ENCODE measurements around the gene CCNJ. TPM values are rescaled to one million over a fixed set of nuclear protein-coding genes. Genes with fewer than 3 reads are reported as not detected.

The CCNJ gene
- total and polyA plus RNA-seq, 9 of the 15 experiments (the other 6 are each of a cell fraction or from before 2014, with no cell fraction given) = 0.69 to 15.7 (median 9.2) TPM

DNA sequence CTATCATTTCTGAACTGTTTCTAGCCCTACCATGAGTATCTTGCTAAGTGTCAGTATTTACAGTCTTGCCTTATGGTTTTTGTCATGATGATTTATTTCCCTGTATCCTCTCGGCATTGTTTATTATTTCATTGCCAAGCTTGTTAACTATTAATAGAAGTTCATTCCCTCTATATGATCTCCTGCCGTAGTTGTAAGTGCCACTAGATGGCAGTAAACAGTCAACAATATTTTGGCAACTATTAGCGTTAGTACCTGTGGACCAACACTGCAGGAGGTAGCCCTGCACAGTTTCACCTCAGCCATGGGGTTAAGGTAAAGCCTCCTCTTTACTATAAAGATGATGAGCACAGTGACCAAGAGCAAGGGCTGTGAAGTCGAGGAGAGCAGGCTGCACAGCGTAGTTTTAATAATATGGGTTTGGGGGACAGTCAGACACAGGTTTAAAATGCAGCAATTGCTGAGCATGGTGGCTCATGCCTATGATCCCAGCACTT is 26.1 kb upstream of the CCNJ start (continued):
- TF ChIP-seq, protein P1, sequence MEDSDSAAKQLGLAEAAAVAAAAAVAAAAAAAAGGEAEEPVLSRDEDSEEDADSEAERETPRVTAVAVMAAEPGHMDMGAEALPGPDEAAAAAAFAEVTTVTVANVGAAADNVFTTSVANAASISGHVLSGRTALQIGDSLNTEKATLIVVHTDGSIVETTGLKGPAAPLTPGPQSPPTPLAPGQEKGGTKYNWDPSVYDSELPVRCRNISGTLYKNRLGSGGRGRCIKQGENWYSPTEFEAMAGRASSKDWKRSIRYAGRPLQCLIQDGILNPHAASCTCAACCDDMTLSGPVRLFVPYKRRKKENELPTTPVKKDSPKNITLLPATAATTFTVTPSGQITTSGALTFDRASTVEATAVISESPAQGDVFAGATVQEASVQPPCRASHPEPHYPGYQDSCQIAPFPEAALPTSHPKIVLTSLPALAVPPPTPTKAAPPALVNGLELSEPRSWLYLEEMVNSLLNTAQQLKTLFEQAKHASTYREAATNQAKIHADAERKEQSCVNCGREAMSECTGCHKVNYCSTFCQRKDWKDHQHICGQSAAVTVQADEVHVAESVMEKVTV (CRISPR knock-in tag; IDR thresholded peaks at IDR 0.05) = peak; percentile 34; the same call in 1 of the 2 replicates
- TF ChIP-seq, protein P2, sequence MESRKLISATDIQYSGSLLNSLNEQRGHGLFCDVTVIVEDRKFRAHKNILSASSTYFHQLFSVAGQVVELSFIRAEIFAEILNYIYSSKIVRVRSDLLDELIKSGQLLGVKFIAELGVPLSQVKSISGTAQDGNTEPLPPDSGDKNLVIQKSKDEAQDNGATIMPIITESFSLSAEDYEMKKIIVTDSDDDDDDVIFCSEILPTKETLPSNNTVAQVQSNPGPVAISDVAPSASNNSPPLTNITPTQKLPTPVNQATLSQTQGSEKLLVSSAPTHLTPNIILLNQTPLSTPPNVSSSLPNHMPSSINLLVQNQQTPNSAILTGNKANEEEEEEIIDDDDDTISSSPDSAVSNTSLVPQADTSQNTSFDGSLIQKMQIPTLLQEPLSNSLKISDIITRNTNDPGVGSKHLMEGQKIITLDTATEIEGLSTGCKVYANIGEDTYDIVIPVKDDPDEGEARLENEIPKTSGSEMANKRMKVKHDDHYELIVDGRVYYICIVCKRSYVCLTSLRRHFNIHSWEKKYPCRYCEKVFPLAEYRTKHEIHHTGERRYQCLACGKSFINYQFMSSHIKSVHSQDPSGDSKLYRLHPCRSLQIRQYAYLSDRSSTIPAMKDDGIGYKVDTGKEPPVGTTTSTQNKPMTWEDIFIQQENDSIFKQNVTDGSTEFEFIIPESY (CRISPR knock-in tag; IDR thresholded peaks at IDR 0.05) = no peak
- TF ChIP-seq, protein P3, sequence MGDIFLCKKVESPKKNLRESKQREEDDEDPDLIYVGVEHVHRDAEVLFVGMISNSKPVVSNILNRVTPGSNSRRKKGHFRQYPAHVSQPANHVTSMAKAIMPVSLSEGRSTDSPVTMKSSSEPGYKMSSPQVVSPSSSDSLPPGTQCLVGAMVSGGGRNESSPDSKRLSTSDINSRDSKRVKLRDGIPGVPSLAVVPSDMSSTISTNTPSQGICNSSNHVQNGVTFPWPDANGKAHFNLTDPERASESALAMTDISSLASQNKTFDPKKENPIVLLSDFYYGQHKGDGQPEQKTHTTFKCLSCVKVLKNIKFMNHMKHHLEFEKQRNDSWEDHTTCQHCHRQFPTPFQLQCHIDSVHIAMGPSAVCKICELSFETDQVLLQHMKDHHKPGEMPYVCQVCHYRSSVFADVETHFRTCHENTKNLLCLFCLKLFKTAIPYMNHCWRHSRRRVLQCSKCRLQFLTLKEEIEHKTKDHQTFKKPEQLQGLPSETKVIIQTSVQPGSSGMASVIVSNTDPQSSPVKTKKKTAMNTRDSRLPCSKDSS (IDR thresholded peaks at IDR 0.05; ENCODE audit: low read depth, partially characterized antibody) = no peak
- no peak for TF ChIP-seq ZNF584 (CRISPR knock-in tag; IDR thresholded peaks at IDR 0.05; ENCODE audit: low read depth)
- no peak for TF ChIP-seq ARID2 (IDR thresholded peaks at IDR 0.05)
- TF ChIP-seq CXXC5 (CRISPR knock-in tag; IDR thresholded peaks at IDR 0.05) = no peak
- TF ChIP-seq RAD21 (CRISPR knock-in tag; conservative IDR thresholded peaks at IDR 0.05 in 1 of 2, IDR thresholded peaks at IDR 0.05 in 1 of 2) = peak; percentile 76 to 86
- TF ChIP-seq, protein P4, sequence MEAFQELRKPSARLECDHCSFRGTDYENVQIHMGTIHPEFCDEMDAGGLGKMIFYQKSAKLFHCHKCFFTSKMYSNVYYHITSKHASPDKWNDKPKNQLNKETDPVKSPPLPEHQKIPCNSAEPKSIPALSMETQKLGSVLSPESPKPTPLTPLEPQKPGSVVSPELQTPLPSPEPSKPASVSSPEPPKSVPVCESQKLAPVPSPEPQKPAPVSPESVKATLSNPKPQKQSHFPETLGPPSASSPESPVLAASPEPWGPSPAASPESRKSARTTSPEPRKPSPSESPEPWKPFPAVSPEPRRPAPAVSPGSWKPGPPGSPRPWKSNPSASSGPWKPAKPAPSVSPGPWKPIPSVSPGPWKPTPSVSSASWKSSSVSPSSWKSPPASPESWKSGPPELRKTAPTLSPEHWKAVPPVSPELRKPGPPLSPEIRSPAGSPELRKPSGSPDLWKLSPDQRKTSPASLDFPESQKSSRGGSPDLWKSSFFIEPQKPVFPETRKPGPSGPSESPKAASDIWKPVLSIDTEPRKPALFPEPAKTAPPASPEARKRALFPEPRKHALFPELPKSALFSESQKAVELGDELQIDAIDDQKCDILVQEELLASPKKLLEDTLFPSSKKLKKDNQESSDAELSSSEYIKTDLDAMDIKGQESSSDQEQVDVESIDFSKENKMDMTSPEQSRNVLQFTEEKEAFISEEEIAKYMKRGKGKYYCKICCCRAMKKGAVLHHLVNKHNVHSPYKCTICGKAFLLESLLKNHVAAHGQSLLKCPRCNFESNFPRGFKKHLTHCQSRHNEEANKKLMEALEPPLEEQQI (IDR thresholded peaks at IDR 0.05) = no peak
- TF ChIP-seq ZNF551 (CRISPR knock-in tag; IDR thresholded peaks at IDR 0.05) = no peak
- no peak for TF ChIP-seq DNMT1 (IDR thresholded peaks at IDR 0.05)
- TF ChIP-seq, protein P5, sequence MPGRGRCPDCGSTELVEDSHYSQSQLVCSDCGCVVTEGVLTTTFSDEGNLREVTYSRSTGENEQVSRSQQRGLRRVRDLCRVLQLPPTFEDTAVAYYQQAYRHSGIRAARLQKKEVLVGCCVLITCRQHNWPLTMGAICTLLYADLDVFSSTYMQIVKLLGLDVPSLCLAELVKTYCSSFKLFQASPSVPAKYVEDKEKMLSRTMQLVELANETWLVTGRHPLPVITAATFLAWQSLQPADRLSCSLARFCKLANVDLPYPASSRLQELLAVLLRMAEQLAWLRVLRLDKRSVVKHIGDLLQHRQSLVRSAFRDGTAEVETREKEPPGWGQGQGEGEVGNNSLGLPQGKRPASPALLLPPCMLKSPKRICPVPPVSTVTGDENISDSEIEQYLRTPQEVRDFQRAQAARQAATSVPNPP (IDR thresholded peaks at IDR 0.05; ENCODE audit: borderline replicate concordance, insufficient read depth, insufficient read length) = no peak
- TF ChIP-seq, protein P6, sequence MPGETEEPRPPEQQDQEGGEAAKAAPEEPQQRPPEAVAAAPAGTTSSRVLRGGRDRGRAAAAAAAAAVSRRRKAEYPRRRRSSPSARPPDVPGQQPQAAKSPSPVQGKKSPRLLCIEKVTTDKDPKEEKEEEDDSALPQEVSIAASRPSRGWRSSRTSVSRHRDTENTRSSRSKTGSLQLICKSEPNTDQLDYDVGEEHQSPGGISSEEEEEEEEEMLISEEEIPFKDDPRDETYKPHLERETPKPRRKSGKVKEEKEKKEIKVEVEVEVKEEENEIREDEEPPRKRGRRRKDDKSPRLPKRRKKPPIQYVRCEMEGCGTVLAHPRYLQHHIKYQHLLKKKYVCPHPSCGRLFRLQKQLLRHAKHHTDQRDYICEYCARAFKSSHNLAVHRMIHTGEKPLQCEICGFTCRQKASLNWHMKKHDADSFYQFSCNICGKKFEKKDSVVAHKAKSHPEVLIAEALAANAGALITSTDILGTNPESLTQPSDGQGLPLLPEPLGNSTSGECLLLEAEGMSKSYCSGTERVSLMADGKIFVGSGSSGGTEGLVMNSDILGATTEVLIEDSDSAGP (CRISPR knock-in tag; IDR thresholded peaks at IDR 0.05) = no peak
- TF ChIP-seq DACH1 (IDR thresholded peaks at IDR 0.05; ENCODE audit: partially characterized antibody) = peak; percentile 14
- TF ChIP-seq, protein P7, sequence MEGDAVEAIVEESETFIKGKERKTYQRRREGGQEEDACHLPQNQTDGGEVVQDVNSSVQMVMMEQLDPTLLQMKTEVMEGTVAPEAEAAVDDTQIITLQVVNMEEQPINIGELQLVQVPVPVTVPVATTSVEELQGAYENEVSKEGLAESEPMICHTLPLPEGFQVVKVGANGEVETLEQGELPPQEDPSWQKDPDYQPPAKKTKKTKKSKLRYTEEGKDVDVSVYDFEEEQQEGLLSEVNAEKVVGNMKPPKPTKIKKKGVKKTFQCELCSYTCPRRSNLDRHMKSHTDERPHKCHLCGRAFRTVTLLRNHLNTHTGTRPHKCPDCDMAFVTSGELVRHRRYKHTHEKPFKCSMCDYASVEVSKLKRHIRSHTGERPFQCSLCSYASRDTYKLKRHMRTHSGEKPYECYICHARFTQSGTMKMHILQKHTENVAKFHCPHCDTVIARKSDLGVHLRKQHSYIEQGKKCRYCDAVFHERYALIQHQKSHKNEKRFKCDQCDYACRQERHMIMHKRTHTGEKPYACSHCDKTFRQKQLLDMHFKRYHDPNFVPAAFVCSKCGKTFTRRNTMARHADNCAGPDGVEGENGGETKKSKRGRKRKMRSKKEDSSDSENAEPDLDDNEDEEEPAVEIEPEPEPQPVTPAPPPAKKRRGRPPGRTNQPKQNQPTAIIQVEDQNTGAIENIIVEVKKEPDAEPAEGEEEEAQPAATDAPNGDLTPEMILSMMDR (IDR thresholded peaks at IDR 0.05 in 2 of 3, conservative IDR thresholded peaks at IDR 0.05 in 1 of 3; ENCODE audit: insufficient read depth in 2 of 3, low read depth in 1 of 3, low read length in 3 of 3) = peak; percentile 55 to 76 (median 66)

Measured in K562 (cell line).